Liver (tissue), 9 donors: Measurements from ENCODE around the gene MIGA1. TPM values are rescaled to one million over a fixed set of nuclear protein-coding genes. Genes with fewer than 3 reads are reported as not detected.

Experiments
- DNase-seq: peaks from one replicate; pipeline ENCODE4 v3.0.0-alpha.2; 2017; ENCODE audit warnings: low spot score
- H3K27ac ChIP-seq, 2 donors: one replicate each; pipeline ENCODE4 v1.7.0; 2013; ENCODE audit warnings: inconsistent platforms in 2 of 2, low read length in 2 of 2, control low read depth in 1 of 2, low read depth in 1 of 2, mild to moderate bottlenecking in 1 of 2
- H3K27me3 ChIP-seq, 4 donors: one replicate each; pipeline versions ENCODE4 v1.6.1 to v1.7.0; 2013; ENCODE audit warnings: low read length in 3 of 4, inconsistent platforms in 1 of 4, mild to moderate bottlenecking in 1 of 4, moderate library complexity in 1 of 4; ENCODE audit not compliant: control insufficient read depth in 4 of 4, insufficient read depth in 4 of 4
- H3K36me3 ChIP-seq, 4 donors: one replicate each; pipeline versions ENCODE4 v1.6.1 to v1.7.0; 2013; ENCODE audit warnings: low read length in 3 of 4, mild to moderate bottlenecking in 3 of 4, low read depth in 1 of 4, moderate library complexity in 1 of 4; ENCODE audit not compliant: control insufficient read depth in 4 of 4, insufficient read depth in 3 of 4
- H3K4me1 ChIP-seq, 4 donors: one replicate each; pipeline versions ENCODE4 v1.6.1 to v1.7.0; 2013; ENCODE audit warnings: low read length in 3 of 4, mild to moderate bottlenecking in 3 of 4, moderate library complexity in 1 of 4; ENCODE audit not compliant: control insufficient read depth in 4 of 4, insufficient read depth in 4 of 4
- H3K4me3 ChIP-seq, 3 donors: one replicate each; pipeline versions ENCODE4 v1.6.1 to v1.7.0; 2013; ENCODE audit warnings: low read length in 3 of 3, control low read depth in 1 of 3, low read depth in 1 of 3, mild to moderate bottlenecking in 1 of 3
- H3K9ac ChIP-seq, 2 donors: one replicate each; pipeline ENCODE4 v1.7.0; 2013; ENCODE audit warnings: low read length in 2 of 2, mild to moderate bottlenecking in 2 of 2, moderate library complexity in 2 of 2, control low read depth in 1 of 2, low read depth in 1 of 2
- H3K9me3 ChIP-seq, 4 donors: one replicate each; pipeline versions ENCODE4 v1.6.1 to v1.7.0; 2013; ENCODE audit warnings: low read length in 3 of 4; ENCODE audit not compliant: control insufficient read depth in 4 of 4
- EGR1 ChIP-seq, 2 donors: IDR thresholded peaks; 2 replicates each; pipeline ENCODE4 v1.6.1; 2016 to 2018; ENCODE audit warnings: antibody characterized with exemption in 2 of 2, low read depth in 2 of 2
- FOXA1 ChIP-seq: IDR thresholded peaks from 2 replicates; pipeline ENCODE4 v1.6.1; 2016; ENCODE audit warnings: antibody characterized with exemption
- FOXA2 ChIP-seq: IDR thresholded peaks from 2 replicates; pipeline ENCODE4 v1.6.1; 2016; ENCODE audit warnings: antibody characterized with exemption
- GABPA ChIP-seq, 2 donors: IDR thresholded peaks in 1 of 2; conservative IDR thresholded peaks in 1 of 2; 2 replicates each; pipeline ENCODE4 v1.6.1; 2016; ENCODE audit warnings: antibody characterized with exemption in 2 of 2, mild to moderate bottlenecking in 1 of 2, moderate library complexity in 1 of 2
- HNF4A ChIP-seq, 2 donors: conservative IDR thresholded peaks; 2 replicates each; pipeline ENCODE4 v1.6.1; 2016; ENCODE audit warnings: antibody characterized with exemption in 2 of 2, mild to moderate bottlenecking in 2 of 2
- HNF4G ChIP-seq: IDR thresholded peaks from 2 replicates; pipeline ENCODE4 v1.6.1; 2016; ENCODE audit warnings: antibody characterized with exemption
- JUND ChIP-seq, 2 donors: IDR thresholded peaks; 2 replicates each; pipeline ENCODE4 v1.6.1; 2016; ENCODE audit warnings: antibody characterized with exemption in 2 of 2
- NR2F2 ChIP-seq: IDR thresholded peaks from 2 replicates; pipeline ENCODE4 v1.6.1; 2016; ENCODE audit warnings: antibody characterized with exemption
- RAD21 ChIP-seq, 2 donors: IDR thresholded peaks; 2 replicates each; pipeline ENCODE4 v1.6.1; 2016; ENCODE audit warnings: antibody characterized with exemption in 2 of 2, mild to moderate bottlenecking in 2 of 2
- SP1 ChIP-seq: IDR thresholded peaks from 2 replicates; pipeline ENCODE4 v1.6.1; 2018; ENCODE audit warnings: antibody characterized with exemption, mild to moderate bottlenecking
- TAF1 ChIP-seq: conservative IDR thresholded peaks from 2 replicates; pipeline ENCODE4 v1.6.1; 2016; ENCODE audit warnings: antibody characterized with exemption, mild to moderate bottlenecking
- YY1 ChIP-seq: IDR thresholded peaks from 2 replicates; pipeline ENCODE4 v1.6.1; 2016; ENCODE audit warnings: antibody characterized with exemption, mild to moderate bottlenecking
- WGBS: extraction: QIAGEN DNeasy Blood & Tissue Kit; methylation state at CpG from one replicate; pipeline ENCODE4 v1.1.7; 2013; 5-methylcytosine and 5-hydroxymethylcytosine counted together
- polyA plus RNA-seq, 2 donors: library from polyadenylated mRNA; stranded (reverse) in 1 of 2; unstranded in 1 of 2; fragments of 200-250 nt in 1 of 2; fragments of >200 nt in 1 of 2; fragmentation: Nextera tagmentation in 1 of 2; extraction: Ambion mirVana in 1 of 2; gene quantifications; one replicate each; pipeline versions ENCODE4 v1.2.1 to v1.2.3, GENCODE V29; 2013 to 2015
- total RNA-seq, 2 donors: library from RNA; depleted of rRNA; stranded (reverse); fragments of >200 nt; gene quantifications; one replicate each; pipeline ENCODE4 v1.2.3, GENCODE V29; 2014
- TF ChIP-seq, protein P1 (sequence below): fragments of 150-350 bp; IDR thresholded peaks from 2 replicates; pipeline ENCODE4 v1.5.1; 2017; ENCODE audit warnings: improper control_type of control experiment, low read depth, low read length; ENCODE audit not compliant: missing input control
- TF ChIP-seq, protein P2 (sequence below): IDR thresholded peaks from 2 replicates; pipeline ENCODE4 v1.6.1; 2016; ENCODE audit warnings: antibody characterized with exemption
- TF ChIP-seq, protein P3 (sequence below): IDR thresholded peaks from 2 replicates; pipeline ENCODE4 v1.6.1; 2016; ENCODE audit warnings: antibody characterized with exemption
- TF ChIP-seq, protein P4 (sequence below): IDR thresholded peaks from 2 replicates; pipeline ENCODE4 v1.6.1; 2016; ENCODE audit warnings: antibody characterized with exemption
- TF ChIP-seq, protein P5 (sequence below): IDR thresholded peaks from 2 replicates; pipeline ENCODE4 v1.6.1; 2016; ENCODE audit warnings: antibody characterized with exemption, mild to moderate bottlenecking
- donor health status: healthy.
- donor health status: healthy.
- donor health status: healthy.
- donor health status: healthy.
- donor health status: healthy.

MIGA1 gene
- total and polyA plus RNA-seq, 4 donors: 3.5 to 8.0 (median 6.2) TPM

DNA sequence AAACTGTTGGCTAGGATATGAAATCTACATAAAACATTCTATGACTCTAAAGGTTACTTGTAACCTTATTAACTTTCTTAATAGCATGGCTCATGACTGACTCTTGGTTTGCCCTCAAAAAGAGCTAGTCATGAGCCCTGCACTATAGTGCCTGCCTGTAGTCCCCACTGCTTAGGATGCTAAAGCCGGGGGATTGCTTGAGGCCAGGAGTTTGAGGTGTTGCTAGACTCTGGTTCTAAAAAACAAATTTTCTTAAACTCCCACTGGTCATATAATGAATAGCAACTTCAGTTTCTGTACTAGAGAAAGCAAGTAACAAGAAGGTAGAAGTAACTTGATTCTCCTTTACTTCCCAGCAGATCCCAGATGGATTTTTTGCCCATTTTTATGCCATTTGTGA, 93.2 kb downstream of the MIGA1 start (continued):
- TF ChIP-seq GABPA (IDR thresholded peaks at IDR 0.05 in 1 of 2, conservative IDR thresholded peaks at IDR 0.05 in 1 of 2) (no peak), HNF4A (conservative IDR thresholded peaks at IDR 0.05) (no peak), RAD21 (IDR thresholded peaks at IDR 0.05) (no peak)

DNA sequence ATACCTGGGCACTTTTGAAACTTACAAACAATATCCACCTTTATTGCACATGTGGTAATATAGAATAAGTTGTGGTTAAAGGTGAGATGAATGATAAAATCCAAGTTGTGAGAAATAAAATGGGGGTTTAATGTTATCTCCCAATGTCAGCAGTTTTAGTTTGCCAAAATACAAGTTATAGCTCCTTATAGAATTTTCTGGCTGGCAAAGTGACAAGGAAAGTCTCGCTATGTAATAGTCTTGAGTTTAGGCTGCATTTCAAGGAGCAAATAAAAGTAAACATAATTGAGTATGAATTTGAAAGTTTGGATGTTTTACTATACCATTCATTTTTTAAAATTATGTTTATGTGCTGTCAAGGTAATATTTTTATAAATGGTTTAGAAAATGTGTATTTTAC, 94.0 kb downstream of the MIGA1 start:
- H3K4me1 ChIP-seq: no peaks in the 10 kb centered on the region
- H3K9me3 ChIP-seq: no peaks in the 10 kb centered on the region
- H3K36me3 ChIP-seq: peaks cover 0 to 2% (median 2%) of the 10 kb centered on the region in 4 donors
- TF ChIP-seq TAF1 (no peak), FOXA2 (no peak), JUND (IDR thresholded peaks at IDR 0.05) (no peak), GABPA (IDR thresholded peaks at IDR 0.05 in 1 of 2, conservative IDR thresholded peaks at IDR 0.05 in 1 of 2) (no peak), NR2F2 (no peak), FOXA1 (no peak), YY1 (no peak), HNF4G (no peak), SP1 (no peak), RAD21 (IDR thresholded peaks at IDR 0.05) (no peak), EGR1 (IDR thresholded peaks at IDR 0.05; ENCODE audit: low read depth in 2 of 2) (no peak)
- TF ChIP-seq, protein P1, sequence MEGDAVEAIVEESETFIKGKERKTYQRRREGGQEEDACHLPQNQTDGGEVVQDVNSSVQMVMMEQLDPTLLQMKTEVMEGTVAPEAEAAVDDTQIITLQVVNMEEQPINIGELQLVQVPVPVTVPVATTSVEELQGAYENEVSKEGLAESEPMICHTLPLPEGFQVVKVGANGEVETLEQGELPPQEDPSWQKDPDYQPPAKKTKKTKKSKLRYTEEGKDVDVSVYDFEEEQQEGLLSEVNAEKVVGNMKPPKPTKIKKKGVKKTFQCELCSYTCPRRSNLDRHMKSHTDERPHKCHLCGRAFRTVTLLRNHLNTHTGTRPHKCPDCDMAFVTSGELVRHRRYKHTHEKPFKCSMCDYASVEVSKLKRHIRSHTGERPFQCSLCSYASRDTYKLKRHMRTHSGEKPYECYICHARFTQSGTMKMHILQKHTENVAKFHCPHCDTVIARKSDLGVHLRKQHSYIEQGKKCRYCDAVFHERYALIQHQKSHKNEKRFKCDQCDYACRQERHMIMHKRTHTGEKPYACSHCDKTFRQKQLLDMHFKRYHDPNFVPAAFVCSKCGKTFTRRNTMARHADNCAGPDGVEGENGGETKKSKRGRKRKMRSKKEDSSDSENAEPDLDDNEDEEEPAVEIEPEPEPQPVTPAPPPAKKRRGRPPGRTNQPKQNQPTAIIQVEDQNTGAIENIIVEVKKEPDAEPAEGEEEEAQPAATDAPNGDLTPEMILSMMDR: no peak
- TF ChIP-seq, protein P2, sequence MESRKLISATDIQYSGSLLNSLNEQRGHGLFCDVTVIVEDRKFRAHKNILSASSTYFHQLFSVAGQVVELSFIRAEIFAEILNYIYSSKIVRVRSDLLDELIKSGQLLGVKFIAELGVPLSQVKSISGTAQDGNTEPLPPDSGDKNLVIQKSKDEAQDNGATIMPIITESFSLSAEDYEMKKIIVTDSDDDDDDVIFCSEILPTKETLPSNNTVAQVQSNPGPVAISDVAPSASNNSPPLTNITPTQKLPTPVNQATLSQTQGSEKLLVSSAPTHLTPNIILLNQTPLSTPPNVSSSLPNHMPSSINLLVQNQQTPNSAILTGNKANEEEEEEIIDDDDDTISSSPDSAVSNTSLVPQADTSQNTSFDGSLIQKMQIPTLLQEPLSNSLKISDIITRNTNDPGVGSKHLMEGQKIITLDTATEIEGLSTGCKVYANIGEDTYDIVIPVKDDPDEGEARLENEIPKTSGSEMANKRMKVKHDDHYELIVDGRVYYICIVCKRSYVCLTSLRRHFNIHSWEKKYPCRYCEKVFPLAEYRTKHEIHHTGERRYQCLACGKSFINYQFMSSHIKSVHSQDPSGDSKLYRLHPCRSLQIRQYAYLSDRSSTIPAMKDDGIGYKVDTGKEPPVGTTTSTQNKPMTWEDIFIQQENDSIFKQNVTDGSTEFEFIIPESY: no peak
- TF ChIP-seq, protein P3, sequence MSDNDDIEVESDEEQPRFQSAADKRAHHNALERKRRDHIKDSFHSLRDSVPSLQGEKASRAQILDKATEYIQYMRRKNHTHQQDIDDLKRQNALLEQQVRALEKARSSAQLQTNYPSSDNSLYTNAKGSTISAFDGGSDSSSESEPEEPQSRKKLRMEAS: no peak
- TF ChIP-seq, protein P4, sequence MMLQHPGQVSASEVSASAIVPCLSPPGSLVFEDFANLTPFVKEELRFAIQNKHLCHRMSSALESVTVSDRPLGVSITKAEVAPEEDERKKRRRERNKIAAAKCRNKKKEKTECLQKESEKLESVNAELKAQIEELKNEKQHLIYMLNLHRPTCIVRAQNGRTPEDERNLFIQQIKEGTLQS: no peak
- no peaks in the 10 kb centered on the region for H3K27me3 ChIP-seq
- 99% methylated on average over 1 of the region's 1 CpG for WGBS
- DNase-seq: no peak
- H3K9ac ChIP-seq: no peak overlapping the region
- H3K4me3 ChIP-seq: no peak overlapping the region
- no peak overlapping the region for H3K27ac ChIP-seq

DNA sequence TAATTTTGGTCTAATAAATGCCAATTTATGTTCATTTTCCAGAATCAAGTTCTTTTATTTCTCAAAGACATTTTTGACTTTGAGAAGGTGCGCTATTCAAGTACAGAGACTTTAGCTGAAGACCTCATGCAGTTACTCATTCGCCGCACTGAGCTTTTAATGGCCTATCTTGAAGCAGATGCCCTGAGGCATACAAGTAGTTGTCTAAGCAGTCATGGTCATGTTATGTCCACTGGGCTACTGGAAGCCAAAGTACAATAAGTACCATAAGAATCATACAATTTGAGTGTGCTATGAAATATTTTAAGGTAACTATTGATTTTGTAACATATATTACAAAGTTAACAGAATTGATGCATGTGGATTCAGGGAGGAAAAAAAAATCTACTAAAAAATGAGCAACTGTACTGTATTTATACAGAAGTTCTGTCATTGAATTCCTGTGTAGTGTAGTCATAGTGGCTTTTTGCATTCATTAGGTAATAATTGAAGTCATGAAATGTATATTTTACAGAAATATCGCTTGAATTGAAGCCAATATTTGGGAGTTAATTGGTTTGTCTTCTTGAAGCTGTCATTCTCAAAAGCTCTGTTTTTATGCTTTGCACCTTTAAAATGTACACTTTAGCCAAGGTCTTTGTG, 95.5 kb downstream of the MIGA1 start:
- DNase-seq: no peak
- H3K9me3 ChIP-seq: no peaks in the 10 kb centered on the region
- no peaks in the 10 kb centered on the region for H3K4me1 ChIP-seq
- H3K27me3 ChIP-seq: no peaks in the 10 kb centered on the region
- H3K27ac ChIP-seq: no peak overlapping the region
- no peak for TF ChIP-seq FOXA1
- TF ChIP-seq, protein P5, sequence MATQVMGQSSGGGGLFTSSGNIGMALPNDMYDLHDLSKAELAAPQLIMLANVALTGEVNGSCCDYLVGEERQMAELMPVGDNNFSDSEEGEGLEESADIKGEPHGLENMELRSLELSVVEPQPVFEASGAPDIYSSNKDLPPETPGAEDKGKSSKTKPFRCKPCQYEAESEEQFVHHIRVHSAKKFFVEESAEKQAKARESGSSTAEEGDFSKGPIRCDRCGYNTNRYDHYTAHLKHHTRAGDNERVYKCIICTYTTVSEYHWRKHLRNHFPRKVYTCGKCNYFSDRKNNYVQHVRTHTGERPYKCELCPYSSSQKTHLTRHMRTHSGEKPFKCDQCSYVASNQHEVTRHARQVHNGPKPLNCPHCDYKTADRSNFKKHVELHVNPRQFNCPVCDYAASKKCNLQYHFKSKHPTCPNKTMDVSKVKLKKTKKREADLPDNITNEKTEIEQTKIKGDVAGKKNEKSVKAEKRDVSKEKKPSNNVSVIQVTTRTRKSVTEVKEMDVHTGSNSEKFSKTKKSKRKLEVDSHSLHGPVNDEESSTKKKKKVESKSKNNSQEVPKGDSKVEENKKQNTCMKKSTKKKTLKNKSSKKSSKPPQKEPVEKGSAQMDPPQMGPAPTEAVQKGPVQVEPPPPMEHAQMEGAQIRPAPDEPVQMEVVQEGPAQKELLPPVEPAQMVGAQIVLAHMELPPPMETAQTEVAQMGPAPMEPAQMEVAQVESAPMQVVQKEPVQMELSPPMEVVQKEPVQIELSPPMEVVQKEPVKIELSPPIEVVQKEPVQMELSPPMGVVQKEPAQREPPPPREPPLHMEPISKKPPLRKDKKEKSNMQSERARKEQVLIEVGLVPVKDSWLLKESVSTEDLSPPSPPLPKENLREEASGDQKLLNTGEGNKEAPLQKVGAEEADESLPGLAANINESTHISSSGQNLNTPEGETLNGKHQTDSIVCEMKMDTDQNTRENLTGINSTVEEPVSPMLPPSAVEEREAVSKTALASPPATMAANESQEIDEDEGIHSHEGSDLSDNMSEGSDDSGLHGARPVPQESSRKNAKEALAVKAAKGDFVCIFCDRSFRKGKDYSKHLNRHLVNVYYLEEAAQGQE: no peak
- no peak for TF ChIP-seq JUND (IDR thresholded peaks at IDR 0.05)
- no peak for TF ChIP-seq TAF1
- no peak for TF ChIP-seq YY1
- TF ChIP-seq GABPA (IDR thresholded peaks at IDR 0.05 in 1 of 2, conservative IDR thresholded peaks at IDR 0.05 in 1 of 2): no peak
- TF ChIP-seq, protein P3: no peak
- no peak overlapping the region for H3K9ac ChIP-seq
- H3K36me3 ChIP-seq: peaks cover 0 to 2% (median 1%) of the 10 kb centered on the region in 4 donors
- H3K4me3 ChIP-seq: no peak overlapping the region
- 98% methylated on average over 4 of the region's 4 CpGs for WGBS
